Measurements from ENCODE around the gene NOTUM.
"Not testable (repeated sequence)": the region's sequence is repeated elsewhere in the genome, so short reads cannot be mapped to it uniquely, and the experiment has no call there.

NOTUM gene

GRCh38 chr17:81924557-81925532 is 36.1 kb downstream of the NOTUM start:
- DNase-seq (ENCODE audit: low read depth, low spot score) = no peak

GRCh38 chr17:81923302-81924260 is 37.4 kb downstream of the NOTUM start:
- no peak for DNase-seq (ENCODE audit: low read depth, low spot score)

GRCh38 chr17:81922566-81923301 is 38.3 kb downstream of the NOTUM start:
- DNase-seq (ENCODE audit: low read depth, low spot score) = no peak

GRCh38 chr17:81921996-81922565 is 38.9 kb downstream of the NOTUM start:
- no peak for DNase-seq (ENCODE audit: low read depth, low spot score)

DNA sequence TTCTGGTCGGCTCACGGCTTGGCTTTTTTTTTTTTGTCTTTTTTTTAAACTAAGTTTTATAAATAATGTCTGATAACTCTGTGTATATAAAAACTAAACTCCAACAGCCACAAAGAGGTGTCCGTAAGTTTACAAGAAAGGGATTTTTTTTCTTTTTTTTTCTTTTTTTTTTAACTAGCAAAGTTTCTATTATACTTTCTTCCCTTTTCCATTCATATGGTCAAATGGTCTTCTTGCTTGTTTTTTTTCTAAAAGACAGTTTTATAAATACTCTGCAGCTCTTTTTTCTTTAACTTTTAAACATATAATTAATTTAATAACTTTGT is 39.5 kb downstream of the NOTUM start:
- no peak for DNase-seq (ENCODE audit: low read depth, low spot score)

- no peak for DNase-seq (ENCODE audit: low read depth, low spot score)
Measured at GRCh38 chr17:81920612-81921536, 40.1 kb downstream of the NOTUM start.

DNA sequence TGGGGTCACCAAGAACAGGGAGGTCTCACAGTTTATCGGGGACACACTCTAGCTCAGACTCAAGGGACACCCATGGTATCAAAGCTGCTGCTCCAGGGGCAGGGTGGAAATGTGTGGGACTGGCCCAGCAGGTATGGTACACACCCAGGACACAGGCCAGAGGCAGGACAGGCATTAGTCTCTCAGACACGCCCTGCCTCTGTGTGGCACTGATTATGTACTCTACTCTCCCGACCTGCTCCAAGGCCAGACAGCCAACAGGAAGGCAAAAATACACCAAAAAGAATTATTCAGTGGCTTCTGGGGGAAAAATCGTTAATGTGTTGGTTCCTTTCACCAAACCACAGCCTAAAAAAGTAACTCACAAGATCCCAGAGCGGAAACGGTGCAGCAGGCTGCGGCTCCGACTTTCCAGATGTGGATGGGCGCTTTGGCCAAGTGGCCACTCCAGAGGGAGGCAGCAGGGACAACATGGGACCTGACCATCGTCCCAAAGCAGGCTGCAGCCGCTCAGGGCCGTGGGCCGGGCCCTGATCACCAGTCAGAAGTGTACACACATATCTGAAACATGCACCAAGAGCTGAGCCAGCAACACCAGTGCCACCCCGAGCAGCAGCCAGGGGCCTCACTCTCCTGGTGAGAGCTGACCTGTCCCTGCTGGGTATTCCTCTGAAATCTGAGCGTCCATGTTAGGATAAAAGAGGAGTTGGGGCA is 42.0 kb downstream of the NOTUM start:
- DNase-seq (ENCODE audit: low read depth, low spot score) = no peak

- not testable (repeated sequence) for DNase-seq (ENCODE audit: low read depth, low spot score)
Measured at GRCh38 chr17:81918333-81918669, 42.7 kb downstream of the NOTUM start.

DNA sequence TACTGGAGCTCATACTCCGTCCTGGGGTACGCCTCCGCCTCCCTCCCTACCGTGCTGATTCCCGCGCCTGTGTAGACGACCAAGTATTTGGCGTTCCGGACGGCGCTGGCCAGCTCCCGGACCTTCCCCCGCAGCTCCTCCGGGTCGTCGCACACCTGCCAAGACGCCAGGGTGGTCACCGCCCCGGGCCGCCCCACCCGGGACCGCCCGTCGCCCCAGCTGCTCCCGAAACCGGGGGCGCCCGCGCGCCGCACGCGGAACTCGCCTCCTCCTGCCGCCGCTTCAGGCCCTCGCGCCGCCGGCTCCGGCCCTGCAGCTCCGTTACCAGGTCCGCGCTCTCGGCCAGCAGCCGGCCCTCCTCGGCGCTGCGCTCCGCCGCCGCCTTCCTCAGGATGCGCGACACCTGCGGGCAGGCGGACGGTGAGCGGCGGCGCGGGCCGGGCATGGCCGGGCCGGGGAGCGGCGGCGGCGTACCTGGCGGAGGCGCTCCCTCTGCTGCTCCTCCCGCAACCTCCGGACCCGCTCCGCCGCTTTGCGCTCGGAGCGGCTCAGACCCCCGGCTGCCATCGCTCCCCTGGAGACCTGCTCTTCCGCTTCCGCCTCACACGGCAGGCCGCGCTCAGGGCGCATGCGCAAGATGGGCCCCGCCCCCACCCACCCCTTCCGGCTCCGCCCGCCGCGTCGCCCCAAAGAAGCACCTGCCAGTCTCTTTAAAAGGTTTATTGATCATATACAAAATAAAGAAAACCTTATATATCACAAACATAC is 43.2 kb downstream of the NOTUM start, which contains the start of gene SIRT7:
Gene SIRT7, minus strand, starts transcription at position 612 of the 768 bp plus-strand sequence. Its CDS starts 45 bp downstream, at position 567.
- no peak for DNase-seq (ENCODE audit: low read depth, low spot score)

DNA sequence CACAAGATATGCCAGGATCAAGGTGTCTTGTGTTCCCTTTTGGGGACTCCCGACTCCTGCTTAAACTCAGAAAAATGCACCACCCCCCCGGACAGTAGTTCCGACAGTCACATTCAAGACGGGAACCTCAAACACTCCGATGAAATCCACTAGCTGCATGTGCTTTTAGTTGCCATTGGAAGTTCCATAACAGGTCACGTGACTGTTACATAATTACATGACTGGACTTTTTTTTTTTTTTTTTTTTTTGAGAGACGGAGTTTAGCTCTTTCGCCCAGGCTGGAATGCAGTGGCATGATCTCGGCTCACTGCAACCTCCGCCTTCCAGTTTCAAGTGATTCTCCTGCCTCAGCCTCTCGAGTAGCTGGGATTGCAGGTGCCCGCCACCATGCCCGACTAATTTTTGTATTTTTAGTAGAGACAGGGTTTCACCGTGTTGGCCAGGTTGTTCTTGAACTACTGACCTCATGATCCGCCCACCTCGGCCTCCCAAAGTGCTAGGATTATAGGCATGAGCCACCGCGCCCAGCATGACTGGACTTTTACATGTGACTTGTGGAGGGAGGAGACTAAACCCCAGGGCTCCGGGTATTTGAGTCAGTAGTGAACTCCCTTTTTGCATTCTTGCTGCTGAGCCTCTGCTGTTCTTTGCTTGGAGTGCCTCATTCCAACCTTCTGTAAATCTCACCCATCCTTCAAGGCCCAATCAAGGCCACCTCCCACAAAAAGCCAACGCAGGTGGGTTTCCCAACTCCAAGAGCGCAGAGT is 44.6 kb downstream of the NOTUM start:
- DNase-seq (ENCODE audit: low read depth, low spot score) = no peak

- no peak for DNase-seq (ENCODE audit: low read depth, low spot score)
Measured at GRCh38 chr17:81915331-81915730, 45.7 kb downstream of the NOTUM start.

GRCh38 chr17:81914103-81914850 is 46.7 kb downstream of the NOTUM start:
- no peak for DNase-seq (ENCODE audit: low read depth, low spot score)

- no peak for DNase-seq (ENCODE audit: low read depth, low spot score)
Measured at GRCh38 chr17:81913394-81914102, 47.4 kb downstream of the NOTUM start.

DNA sequence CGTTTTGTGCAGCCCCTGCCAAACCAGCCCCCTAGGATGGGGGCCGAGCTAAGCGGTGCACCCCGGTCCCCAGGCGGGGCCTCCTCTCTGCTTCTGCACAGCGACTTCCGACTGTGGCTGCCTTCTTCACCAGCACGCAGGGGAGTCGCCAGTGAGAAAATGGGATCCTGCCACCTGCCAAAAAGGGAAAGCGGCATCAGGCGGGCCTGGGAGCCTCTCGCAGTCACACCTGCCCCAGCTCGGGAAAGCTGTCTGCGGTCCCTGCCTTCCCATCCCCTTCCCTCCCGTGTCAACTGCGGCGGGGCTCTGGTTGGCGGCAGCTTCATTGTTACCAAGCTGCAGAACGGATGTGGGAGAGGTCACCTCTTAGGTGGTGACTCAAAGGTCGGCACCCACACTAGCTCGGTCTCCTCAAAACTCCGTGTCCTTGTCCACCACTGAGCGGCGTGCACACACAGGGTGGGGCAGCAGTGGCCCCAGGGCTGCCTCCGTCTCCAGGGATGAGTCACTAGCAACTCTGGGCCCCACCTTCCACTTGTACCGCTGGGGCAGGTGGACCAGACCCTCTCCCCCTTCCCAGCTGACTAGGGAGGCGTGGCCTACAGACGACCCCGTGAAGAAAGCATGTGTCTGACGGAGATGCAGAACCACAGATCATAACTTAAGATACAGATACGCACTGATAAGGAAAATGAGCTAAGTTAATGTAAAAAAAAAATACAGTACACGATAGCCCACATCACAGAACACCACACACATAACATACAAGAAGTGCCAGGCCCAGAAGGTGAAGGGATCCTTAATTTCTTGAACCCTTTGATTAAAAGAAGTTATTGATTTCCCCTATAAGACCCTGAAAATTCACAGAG is 48.3 kb downstream of the NOTUM start:
- DNase-seq (ENCODE audit: low read depth, low spot score) = no peak

- DNase-seq (ENCODE audit: low read depth, low spot score) = no peak
Measured at GRCh38 chr17:81911969-81912368, 49.0 kb downstream of the NOTUM start.

Data from iPS DF 19.7 (cell line).